HG02798 (cell line): ENCODE measurements around the gene CER1.

Experiments used
- ATAC-seq: cut with Tn5 transposase; IDR thresholded peaks from one replicate; pipeline ENCODE4 v1.9.1; 2021; ENCODE audit warnings: mild to moderate bottlenecking; ENCODE audit not compliant: unreplicated experiment, poor library complexity

CER1 gene

GRCh38 chr9:14722391-14723035 lies at the start of gene CER1:
CER1 (minus strand) TSS chr9:14722733; CDS start chr9:14722672, 61 bp downstream.
- ATAC-seq: no peak

- no peak for ATAC-seq
These were observed 48.1 kb upstream of the CER1 start for GRCh38 chr9:14770592-14770991.

GRCh38 chr9:14769230-14769571 lies 46.7 kb upstream of the CER1 start:
- ATAC-seq: peak; percentile 39

- no peak for ATAC-seq
These were observed 46.1 kb upstream of the CER1 start for GRCh38 chr9:14768405-14769229.

GRCh38 chr9:14766299-14766698 lies 43.8 kb upstream of the CER1 start:
- ATAC-seq: no peak

GRCh38 chr9:14761584-14761983 lies 39.1 kb upstream of the CER1 start:
- no peak for ATAC-seq

- ATAC-seq: no peak
These were observed 37.5 kb upstream of the CER1 start for GRCh38 chr9:14760060-14760459.

- ATAC-seq: no peak
These were observed 33.8 kb upstream of the CER1 start for GRCh38 chr9:14756291-14756690.

- ATAC-seq: no peak
These were observed 30.3 kb upstream of the CER1 start for GRCh38 chr9:14752871-14753270.

GRCh38 chr9:14752271-14752670 lies 29.7 kb upstream of the CER1 start:
- ATAC-seq: no peak

- no peak for ATAC-seq
These were observed 28.3 kb upstream of the CER1 start for GRCh38 chr9:14750821-14751220.

GRCh38 chr9:14749741-14750211 lies 27.2 kb upstream of the CER1 start:
- ATAC-seq: no peak

- no peak for ATAC-seq
These were observed 25.8 kb upstream of the CER1 start for GRCh38 chr9:14748373-14748772.

- no peak for ATAC-seq
These were observed 24.6 kb upstream of the CER1 start for GRCh38 chr9:14747111-14747510.

- ATAC-seq: no peak
These were observed 24.1 kb upstream of the CER1 start for GRCh38 chr9:14746626-14747025.

- no peak for ATAC-seq
These were observed 22.2 kb upstream of the CER1 start for GRCh38 chr9:14744768-14745167.

- ATAC-seq: no peak
These were observed 18.8 kb upstream of the CER1 start for GRCh38 chr9:14741369-14741768.

GRCh38 chr9:14733133-14733532 lies 10.6 kb upstream of the CER1 start:
- ATAC-seq: no peak

GRCh38 chr9:14731294-14731981 lies 8.9 kb upstream of the CER1 start:
- no peak for ATAC-seq

GRCh38 chr9:14730461-14730898 lies 7.9 kb upstream of the CER1 start:
- ATAC-seq: no peak

- no peak for ATAC-seq
These were observed 768 bp upstream of the CER1 start for GRCh38 chr9:14723301-14723700.
